Measurements from ENCODE around the gene USP54. TPM values are rescaled to one million over a fixed set of nuclear protein-coding genes. Genes with fewer than 3 reads are reported as not detected.
A peak's percentile ranks its signal among the peaks of the same experiment; 100 is the strongest.

USP54 gene, protein sequence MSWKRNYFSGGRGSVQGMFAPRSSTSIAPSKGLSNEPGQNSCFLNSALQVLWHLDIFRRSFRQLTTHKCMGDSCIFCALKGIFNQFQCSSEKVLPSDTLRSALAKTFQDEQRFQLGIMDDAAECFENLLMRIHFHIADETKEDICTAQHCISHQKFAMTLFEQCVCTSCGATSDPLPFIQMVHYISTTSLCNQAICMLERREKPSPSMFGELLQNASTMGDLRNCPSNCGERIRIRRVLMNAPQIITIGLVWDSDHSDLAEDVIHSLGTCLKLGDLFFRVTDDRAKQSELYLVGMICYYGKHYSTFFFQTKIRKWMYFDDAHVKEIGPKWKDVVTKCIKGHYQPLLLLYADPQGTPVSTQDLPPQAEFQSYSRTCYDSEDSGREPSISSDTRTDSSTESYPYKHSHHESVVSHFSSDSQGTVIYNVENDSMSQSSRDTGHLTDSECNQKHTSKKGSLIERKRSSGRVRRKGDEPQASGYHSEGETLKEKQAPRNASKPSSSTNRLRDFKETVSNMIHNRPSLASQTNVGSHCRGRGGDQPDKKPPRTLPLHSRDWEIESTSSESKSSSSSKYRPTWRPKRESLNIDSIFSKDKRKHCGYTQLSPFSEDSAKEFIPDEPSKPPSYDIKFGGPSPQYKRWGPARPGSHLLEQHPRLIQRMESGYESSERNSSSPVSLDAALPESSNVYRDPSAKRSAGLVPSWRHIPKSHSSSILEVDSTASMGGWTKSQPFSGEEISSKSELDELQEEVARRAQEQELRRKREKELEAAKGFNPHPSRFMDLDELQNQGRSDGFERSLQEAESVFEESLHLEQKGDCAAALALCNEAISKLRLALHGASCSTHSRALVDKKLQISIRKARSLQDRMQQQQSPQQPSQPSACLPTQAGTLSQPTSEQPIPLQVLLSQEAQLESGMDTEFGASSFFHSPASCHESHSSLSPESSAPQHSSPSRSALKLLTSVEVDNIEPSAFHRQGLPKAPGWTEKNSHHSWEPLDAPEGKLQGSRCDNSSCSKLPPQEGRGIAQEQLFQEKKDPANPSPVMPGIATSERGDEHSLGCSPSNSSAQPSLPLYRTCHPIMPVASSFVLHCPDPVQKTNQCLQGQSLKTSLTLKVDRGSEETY (N-terminal part only)
- 43.5 and 45.8 TPM in 2 replicates for total RNA-seq (2022)
- percentile 73 among the genes with signal in this experiment for Bru-seq, nascent RNA
- BruChase-seq, experiment 1, labeled RNA remaining after a 2-hour chase, result percentile 77 among the genes with signal in this experiment
- percentile 78 among the genes with signal in this experiment for BruChase-seq, experiment 2, labeled RNA remaining after a 6-hour chase
- long read RNA-seq, partial matches to known transcripts, result 6 of 13 reads
- long read RNA-seq, other reads (novel, unspliced or antisense), result 7 of 13 reads

DNA sequence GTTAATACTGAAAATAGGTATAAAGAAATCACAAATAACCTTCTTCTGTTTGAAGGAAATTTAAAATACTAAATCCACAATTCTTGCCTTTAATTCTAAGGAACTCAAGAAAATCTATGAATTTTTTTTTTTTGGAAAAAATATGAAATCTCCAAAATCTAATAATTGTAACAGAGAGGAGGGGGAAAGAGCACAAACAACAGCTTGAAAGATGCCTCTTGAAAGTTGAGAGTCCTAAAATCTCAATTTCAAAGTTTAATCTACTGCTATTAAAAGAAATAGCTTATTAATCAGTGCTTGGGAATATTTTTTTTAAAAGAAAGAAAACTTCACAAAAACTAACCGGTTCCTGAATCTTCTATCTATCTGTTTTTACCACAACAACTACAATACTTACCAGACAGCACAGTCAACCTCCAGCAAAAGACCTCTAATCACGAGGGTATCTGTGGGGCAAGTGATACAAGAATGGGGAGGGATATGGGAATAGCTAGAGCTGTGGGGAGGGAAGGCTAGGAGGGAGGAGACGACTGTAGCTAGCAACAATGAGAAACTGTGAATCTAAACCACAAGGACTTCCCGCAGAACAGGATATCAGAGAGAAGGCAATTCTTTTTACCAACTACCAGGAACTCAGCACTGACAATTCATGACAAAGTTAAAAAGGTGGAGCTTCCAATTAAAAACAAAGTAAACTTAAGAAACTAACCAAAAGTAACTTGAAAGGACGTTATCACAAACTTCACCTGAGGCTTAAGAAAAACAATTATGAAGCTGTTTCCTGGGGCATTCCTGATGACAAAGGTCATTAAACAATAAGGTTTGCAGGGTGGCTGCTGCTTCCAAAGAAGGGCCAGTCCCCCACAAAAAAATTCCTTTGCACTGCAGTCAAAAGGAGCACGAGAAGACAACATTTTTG lies at the start of gene USP54:
Gene USP54 (minus strand): TSS at position 462 of the 919 bp plus-strand sequence. CDS start 15,684 bp downstream, outside the sequence.
- CTCF ChIA-PET, result interaction anchor here (0.6 to 1.2 kb wide), 6 partner anchors 11 to 62 kb away, joined by 3 to 10 read pairs (median 3); no protein-coding TSS in a partner anchor
- H3K4me1 ChIP-seq, result peaks cover 43% of the 10 kb centered on the region
- Mint-ChIP-seq H3K4me1 (ENCODE audit: low read depth, unreplicated experiment) (peaks cover 44% of the 10 kb centered on the region), H3K4me3 (ENCODE audit: unreplicated experiment) (peak within 1 kb of the TSS; percentile 60), H3K27me3 (ENCODE audit: insufficient read depth, unreplicated experiment) (no peaks in the 10 kb centered on the region), H3K9me3 (ENCODE audit: unreplicated experiment) (no peaks in the 10 kb centered on the region), H3K36me3 (ENCODE audit: insufficient read depth, unreplicated experiment) (no peaks in the 10 kb centered on the region), H3K27ac (ENCODE audit: unreplicated experiment) (peak within 1 kb of the TSS; percentile 96)
- intact Hi-C loops (cut with micrococcal nuclease; ENCODE audit: unreplicated experiment), result no loop called here
- no peaks in the 10 kb centered on the region for H3K9me3 ChIP-seq
- no peaks in the 10 kb centered on the region for H3K27me3 ChIP-seq (replicated peaks; ENCODE audit: control insufficient read depth, insufficient read depth, low read length)
- TF ChIP-seq, protein P1, sequence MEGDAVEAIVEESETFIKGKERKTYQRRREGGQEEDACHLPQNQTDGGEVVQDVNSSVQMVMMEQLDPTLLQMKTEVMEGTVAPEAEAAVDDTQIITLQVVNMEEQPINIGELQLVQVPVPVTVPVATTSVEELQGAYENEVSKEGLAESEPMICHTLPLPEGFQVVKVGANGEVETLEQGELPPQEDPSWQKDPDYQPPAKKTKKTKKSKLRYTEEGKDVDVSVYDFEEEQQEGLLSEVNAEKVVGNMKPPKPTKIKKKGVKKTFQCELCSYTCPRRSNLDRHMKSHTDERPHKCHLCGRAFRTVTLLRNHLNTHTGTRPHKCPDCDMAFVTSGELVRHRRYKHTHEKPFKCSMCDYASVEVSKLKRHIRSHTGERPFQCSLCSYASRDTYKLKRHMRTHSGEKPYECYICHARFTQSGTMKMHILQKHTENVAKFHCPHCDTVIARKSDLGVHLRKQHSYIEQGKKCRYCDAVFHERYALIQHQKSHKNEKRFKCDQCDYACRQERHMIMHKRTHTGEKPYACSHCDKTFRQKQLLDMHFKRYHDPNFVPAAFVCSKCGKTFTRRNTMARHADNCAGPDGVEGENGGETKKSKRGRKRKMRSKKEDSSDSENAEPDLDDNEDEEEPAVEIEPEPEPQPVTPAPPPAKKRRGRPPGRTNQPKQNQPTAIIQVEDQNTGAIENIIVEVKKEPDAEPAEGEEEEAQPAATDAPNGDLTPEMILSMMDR (IDR thresholded peaks at IDR 0.05; ENCODE audit: insufficient read depth in 1 of 2, low read depth in 1 of 2, low read length in 1 of 2, severe bottlenecking in 1 of 2, unreplicated experiment in 1 of 2), result no peak
- no peaks in the 10 kb centered on the region for H3K36me3 ChIP-seq (ENCODE audit: control insufficient read depth, insufficient read depth, low read length)
- peak within 1 kb of the TSS; percentile 22 for H3K4me3 ChIP-seq (ENCODE audit: low read depth, low read length)
- TSS peak; percentile 37 for BruUV-seq (replicated peaks)
- POLR2A ChIA-PET, result interaction anchor here (0.5 to 1.5 kb wide), 5 partner anchors 10 to 181 kb away, joined by 3 to 11 read pairs (median 3); partner anchors contain the start of gene PPP3CB
- DNase-seq, result peak; percentile 55 to 61

DNA sequence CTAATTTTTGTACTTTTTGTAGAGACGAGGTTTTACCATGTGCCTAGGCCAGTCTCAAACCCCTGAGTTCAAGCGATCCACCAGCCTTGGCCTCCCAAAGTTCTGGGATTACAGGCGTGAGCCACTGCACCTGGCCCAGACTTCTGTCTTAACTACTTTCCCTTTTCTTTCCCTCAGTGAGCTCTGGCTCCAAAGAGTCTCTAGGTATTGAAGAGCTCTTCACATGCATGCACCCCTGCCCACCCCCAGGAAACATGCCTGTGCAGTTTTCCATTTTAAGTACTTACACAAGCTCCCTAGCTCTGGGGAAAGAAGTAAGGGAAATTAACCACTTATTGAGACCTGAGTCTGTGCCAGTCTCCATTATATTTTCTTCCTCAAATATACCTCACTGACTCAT lies 48.1 kb upstream of the USP54 start:
- no peaks in the 10 kb centered on the region for H3K27me3 Mint-ChIP-seq (ENCODE audit: insufficient read depth, unreplicated experiment)
- H3K36me3 Mint-ChIP-seq (ENCODE audit: insufficient read depth, unreplicated experiment), result peaks cover 4% of the 10 kb centered on the region
- POLR2A ChIA-PET, result no interaction called here
- peaks cover 12% of the 10 kb centered on the region for H3K4me1 Mint-ChIP-seq (ENCODE audit: low read depth, unreplicated experiment)
- BruUV-seq (replicated peaks), result no TSS peak
- TF ChIP-seq, protein P1 (IDR thresholded peaks at IDR 0.05; ENCODE audit: insufficient read depth in 1 of 2, low read depth in 1 of 2, low read length in 1 of 2, severe bottlenecking in 1 of 2, unreplicated experiment in 1 of 2), result no peak
- DNase-seq, result no peak
- H3K4me3 Mint-ChIP-seq (ENCODE audit: unreplicated experiment), result no peak overlapping the region
- CTCF ChIA-PET, result no interaction called here
- Histone ChIP-seq H3K4me3 (ENCODE audit: low read depth, low read length) (no peak overlapping the region), H3K36me3 (ENCODE audit: control insufficient read depth, insufficient read depth, low read length) (no peaks in the 10 kb centered on the region), H3K27me3 (replicated peaks; ENCODE audit: control insufficient read depth, insufficient read depth, low read length) (no peaks in the 10 kb centered on the region), H3K9me3 (no peaks in the 10 kb centered on the region), H3K4me1 (0 out of 2 replicates have a peak, but pooled peaks cover 5% of the 10 kb centered on the region)
- H3K27ac Mint-ChIP-seq (ENCODE audit: unreplicated experiment), result no peak overlapping the region
- intact Hi-C loops (cut with micrococcal nuclease; ENCODE audit: unreplicated experiment), result no loop called here
- H3K9me3 Mint-ChIP-seq (ENCODE audit: unreplicated experiment), result no peaks in the 10 kb centered on the region

Measured in Caco-2 (cell line).